ENCODE results near the gene ALDOA. TPM values are rescaled to one million over a fixed set of nuclear protein-coding genes. Genes with fewer than 3 reads are reported as not detected.

Gene ALDOA
- total and polyA plus RNA-seq, 10 of the 15 experiments (the other 5 are each of a cell fraction or from before 2014, with no cell fraction given): 218 to 2,339 (median 1,095) TPM

GRCh38 chr16:30031477-30031918, 34.1 kb upstream of the ALDOA start (continued):
- TF ChIP-seq, protein P1, sequence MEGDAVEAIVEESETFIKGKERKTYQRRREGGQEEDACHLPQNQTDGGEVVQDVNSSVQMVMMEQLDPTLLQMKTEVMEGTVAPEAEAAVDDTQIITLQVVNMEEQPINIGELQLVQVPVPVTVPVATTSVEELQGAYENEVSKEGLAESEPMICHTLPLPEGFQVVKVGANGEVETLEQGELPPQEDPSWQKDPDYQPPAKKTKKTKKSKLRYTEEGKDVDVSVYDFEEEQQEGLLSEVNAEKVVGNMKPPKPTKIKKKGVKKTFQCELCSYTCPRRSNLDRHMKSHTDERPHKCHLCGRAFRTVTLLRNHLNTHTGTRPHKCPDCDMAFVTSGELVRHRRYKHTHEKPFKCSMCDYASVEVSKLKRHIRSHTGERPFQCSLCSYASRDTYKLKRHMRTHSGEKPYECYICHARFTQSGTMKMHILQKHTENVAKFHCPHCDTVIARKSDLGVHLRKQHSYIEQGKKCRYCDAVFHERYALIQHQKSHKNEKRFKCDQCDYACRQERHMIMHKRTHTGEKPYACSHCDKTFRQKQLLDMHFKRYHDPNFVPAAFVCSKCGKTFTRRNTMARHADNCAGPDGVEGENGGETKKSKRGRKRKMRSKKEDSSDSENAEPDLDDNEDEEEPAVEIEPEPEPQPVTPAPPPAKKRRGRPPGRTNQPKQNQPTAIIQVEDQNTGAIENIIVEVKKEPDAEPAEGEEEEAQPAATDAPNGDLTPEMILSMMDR (IDR thresholded peaks at IDR 0.05 in 2 of 3, conservative IDR thresholded peaks at IDR 0.05 in 1 of 3; ENCODE audit: control insufficient read depth in 2 of 3, extremely low read depth in 1 of 3, insufficient read depth in 1 of 3, low read depth in 3 of 3, low read length in 3 of 3): no peak
- no peak for TF ChIP-seq FOS (IDR thresholded peaks at IDR 0.05; ENCODE audit: borderline replicate concordance, extremely low read depth, insufficient read length)
- TF ChIP-seq IKZF2 (IDR thresholded peaks at IDR 0.05): no peak
- TF ChIP-seq BCLAF1 (IDR thresholded peaks at IDR 0.05): no peak

GRCh38 chr16:30032083-30032819, 33.3 kb upstream of the ALDOA start:
- SMC1A ChIA-PET (ENCODE audit: uncharacterized antibody, unreplicated experiment): interaction anchor here (0.6 to 1.4 kb wide), 12 partner anchors 9 to 1017 kb away, joined by 3 to 4 read pairs (median 3); partner anchors contain the start of genes C16orf92 and TBX6
- DNase-seq (ENCODE audit: low read depth, low spot score): no peak
- TF ChIP-seq, protein P1 (IDR thresholded peaks at IDR 0.05 in 2 of 3, conservative IDR thresholded peaks at IDR 0.05 in 1 of 3; ENCODE audit: control insufficient read depth in 2 of 3, extremely low read depth in 1 of 3, insufficient read depth in 1 of 3, low read depth in 3 of 3, low read length in 3 of 3): peak; percentile 79 to 85 (median 84)
- peak; percentile 59 for TF ChIP-seq SMC3 (IDR thresholded peaks at IDR 0.05; ENCODE audit: borderline replicate concordance, low read length)
- no peak for TF ChIP-seq ZBTB33 (IDR thresholded peaks at IDR 0.05)
- peak; percentile 42; the same call in 1 of the 2 replicates for TF ChIP-seq YY1 (IDR thresholded peaks at IDR 0.05; ENCODE audit: low read depth, low read length)
- TF ChIP-seq BCL11A (IDR thresholded peaks at IDR 0.05; ENCODE audit: low read depth, low read length): no peak
- TF ChIP-seq RAD21 (IDR thresholded peaks at IDR 0.05; ENCODE audit: insufficient read depth, low read depth, low read length): peak; percentile 88
- no peak overlapping the region for H3K4me3 ChIP-seq
- no peaks in the 10 kb centered on the region for H3K9me3 ChIP-seq (replicated peaks; ENCODE audit: control insufficient read depth, insufficient read depth, low read length)
- 14% methylated on average over 12 of the region's 12 CpGs for WGBS (ENCODE audit: insufficient coverage, insufficient replicate concordance, low lambda C conversion rate, missing lambda C conversion rate)
- H3K9ac ChIP-seq (ENCODE audit: control insufficient read depth, insufficient read depth, low read length): no peak overlapping the region
- no peaks in the 10 kb centered on the region for H3K36me3 ChIP-seq (ENCODE audit: control insufficient read depth in 2 of 2, insufficient read depth in 2 of 2, low read length in 1 of 2)
- H2AFZ ChIP-seq (ENCODE audit: control insufficient read depth, low read depth, low read length): no peak overlapping the region
- POLR2A ChIA-PET: interaction anchor here (0.7 kb wide), 1 partner anchor 143 kb away, joined by 4 read pairs; no protein-coding TSS in a partner anchor
- H3K27me3 ChIP-seq (replicated peaks in 1 of 2; ENCODE audit: control insufficient read depth in 2 of 2, insufficient read depth in 2 of 2, low read length in 1 of 2): peaks cover 6 to 12% of the 10 kb centered on the region in 2 experiments; a peak in 3 of 4 replicates
- CTCF ChIA-PET: interaction anchor here (0.5 to 2.3 kb wide), 38 partner anchors 8 to 598 kb away, joined by 3 to 21 read pairs (median 4); partner anchors contain the start of genes ALDOA, C16orf92, HIRIP3 and INO80E
- peak; percentile 69 for FAIRE-seq
- peaks cover 13% of the 10 kb centered on the region for H3K4me1 ChIP-seq (ENCODE audit: control insufficient read depth, insufficient read depth, low read length)
- ATAC-seq: peak; percentile 77
- RAD21 ChIA-PET (ENCODE audit: unreplicated experiment): interaction anchor here (0.5 to 2.7 kb wide), 17 partner anchors 12 to 375 kb away, joined by 3 to 12 read pairs (median 4); partner anchors contain the start of genes ALDOA, ASPHD1, QPRT and TMEM219
- H3K27ac ChIP-seq (ENCODE audit: control insufficient read depth, insufficient read depth): no peak overlapping the region
- BruUV-seq (replicated peaks): no TSS peak
- no peaks in the 10 kb centered on the region for H3K79me2 ChIP-seq (ENCODE audit: control insufficient read depth, insufficient read depth, low read length)
- H3K4me2 ChIP-seq (ENCODE audit: control insufficient read depth, insufficient read depth): no peak overlapping the region
- in situ Hi-C loops (cut with MboI): no loop called here
- intact Hi-C loops (cut with micrococcal nuclease; ENCODE audit: unreplicated experiment): no loop called here
- H4K20me1 ChIP-seq (ENCODE audit: control insufficient read depth, insufficient read depth): no peaks in the 10 kb centered on the region

All from GM12878 (cell line).